Activated effector memory CD4-positive, alpha-beta T cell treated with Interleukin-2 at 50 U/mL for 16 hours (primary cell): ENCODE data around the gene RMRP.

ENCODE experiments used
- DNase-seq: peaks from one replicate; pipeline ENCODE4 v3.0.0-alpha.2; 2020

The RMRP gene

DNA sequence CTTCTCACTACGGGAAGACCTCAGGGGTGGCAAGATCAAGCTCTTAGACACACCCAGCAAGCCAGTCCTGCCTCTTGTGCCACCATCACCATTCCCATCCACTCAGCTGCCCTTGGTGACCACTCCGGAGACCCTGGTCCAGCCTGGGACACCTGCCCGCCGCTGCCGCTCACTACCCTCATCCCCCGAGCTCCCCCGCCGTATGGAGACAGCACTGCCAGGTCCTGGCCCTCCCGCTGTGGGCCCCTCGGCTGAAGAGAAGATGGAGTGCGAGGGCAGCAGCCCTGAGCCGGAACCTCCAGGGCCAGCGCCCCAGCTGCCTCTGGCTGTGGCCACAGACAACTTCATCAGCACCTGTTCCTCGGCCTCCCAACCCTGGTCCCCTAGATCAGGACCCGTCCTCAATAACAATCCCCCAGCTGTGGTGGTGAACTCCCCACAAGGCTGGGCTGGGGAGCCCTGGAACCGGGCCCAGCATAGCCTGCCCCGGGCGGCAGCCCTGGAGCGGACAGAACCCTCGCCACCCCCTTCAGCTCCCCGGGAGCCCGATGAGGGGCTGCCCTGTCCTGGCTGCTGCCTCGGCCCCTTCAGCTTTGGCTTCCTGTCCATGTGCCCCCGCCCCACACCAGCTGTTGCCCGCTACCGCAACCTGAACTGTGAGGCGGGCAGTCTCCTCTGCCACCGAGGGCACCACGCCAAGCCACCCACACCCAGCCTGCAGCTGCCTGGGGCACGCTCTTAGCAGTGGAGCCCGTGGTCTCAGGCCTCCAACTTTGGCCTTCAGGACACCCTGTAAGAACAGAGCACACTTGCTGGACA, 48.6 kb downstream of the RMRP start:
- DNase-seq: no peak

DNA sequence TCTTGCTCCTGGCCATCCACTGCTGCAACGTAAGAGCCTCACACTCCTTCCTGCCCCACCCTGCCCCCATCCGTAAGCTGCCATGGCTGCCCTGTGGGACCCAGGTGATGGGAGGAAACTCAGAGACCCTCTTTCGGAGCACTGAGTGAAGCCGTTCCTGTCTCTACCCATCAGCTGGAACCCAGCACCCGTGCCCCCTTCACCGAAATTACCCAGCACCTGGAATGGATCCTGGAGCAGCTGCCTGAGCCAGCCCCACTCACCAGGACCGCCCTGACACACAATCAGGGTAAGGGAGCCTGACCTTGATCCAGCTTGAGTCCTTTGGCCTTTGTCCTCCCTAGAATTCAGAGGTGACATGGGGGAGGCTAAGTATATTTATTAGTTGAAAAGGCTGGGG, 49.6 kb downstream of the RMRP start:
- no peak for DNase-seq
